ENCODE measurements around the gene FMN2.

FMN2 gene

DNA sequence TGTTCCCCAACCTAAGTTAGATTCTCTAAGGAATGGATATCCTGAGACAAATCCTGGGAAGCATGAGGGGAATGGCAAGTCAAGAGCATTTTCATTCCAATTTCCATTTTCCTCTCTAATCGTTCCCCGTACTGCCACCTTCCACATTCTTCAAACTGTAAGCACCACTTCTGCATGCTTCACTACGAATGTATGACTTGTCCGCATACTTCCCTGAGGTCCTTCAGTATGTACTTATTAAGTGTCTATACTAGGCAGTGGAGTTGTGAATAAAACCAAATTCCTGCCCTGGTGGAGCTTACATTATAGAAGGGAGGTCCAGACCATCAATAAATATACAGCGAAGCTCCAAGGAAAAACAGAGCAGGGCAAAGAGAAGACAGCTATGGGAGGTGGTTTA, 365.5 kb downstream of the FMN2 start:
- DNase-seq, result no peak

DNA sequence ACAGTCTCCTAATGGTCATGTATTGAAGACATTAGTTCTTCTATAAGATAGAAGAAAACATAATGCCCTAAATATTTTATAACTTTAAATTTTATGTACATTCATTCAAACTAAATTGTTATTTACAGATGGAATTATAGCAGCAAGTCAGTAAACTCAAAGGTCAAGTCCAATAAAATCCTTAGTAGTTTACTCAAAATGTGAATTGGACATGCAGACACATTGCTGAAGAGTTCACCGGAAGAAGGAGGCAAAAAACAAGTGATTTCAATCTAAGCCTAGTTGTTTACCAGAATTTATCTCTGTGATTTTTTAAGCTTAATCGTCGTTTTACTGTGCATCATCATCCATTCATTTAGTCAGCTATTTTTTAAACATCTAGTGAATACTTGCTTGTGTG, 370.6 kb downstream of the FMN2 start:
- no peak for DNase-seq

DNA sequence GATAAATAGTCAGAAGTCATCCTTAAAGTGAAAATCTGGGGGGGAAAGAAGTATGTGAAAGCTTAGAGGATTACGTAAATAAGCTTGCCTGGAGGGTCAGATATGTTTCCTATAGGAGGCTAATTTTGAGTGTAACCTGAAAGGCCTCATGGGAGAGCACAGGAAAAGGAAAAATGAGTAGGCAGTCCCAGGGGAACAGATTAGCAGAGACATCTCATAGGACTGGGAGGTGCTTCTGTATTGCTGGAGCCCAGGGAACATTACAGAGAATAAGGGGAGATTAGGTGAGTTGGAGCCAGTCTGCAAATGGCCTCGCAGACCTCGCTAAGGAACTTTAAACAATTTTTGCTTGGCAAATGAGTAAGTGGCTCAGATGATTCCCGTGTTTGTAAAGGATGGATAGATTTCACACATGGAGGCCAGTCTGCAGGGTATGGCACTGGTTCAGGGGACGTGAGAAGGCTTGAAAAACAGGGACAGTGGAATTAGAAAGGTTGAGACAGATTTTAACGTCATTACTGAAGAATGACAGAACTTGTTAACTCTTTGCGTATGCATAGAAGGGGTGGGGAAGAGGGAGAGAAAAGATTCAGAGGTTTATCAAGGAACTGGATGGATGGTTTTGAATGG, 371.2 kb downstream of the FMN2 start:
- DNase-seq, result no peak

DNA sequence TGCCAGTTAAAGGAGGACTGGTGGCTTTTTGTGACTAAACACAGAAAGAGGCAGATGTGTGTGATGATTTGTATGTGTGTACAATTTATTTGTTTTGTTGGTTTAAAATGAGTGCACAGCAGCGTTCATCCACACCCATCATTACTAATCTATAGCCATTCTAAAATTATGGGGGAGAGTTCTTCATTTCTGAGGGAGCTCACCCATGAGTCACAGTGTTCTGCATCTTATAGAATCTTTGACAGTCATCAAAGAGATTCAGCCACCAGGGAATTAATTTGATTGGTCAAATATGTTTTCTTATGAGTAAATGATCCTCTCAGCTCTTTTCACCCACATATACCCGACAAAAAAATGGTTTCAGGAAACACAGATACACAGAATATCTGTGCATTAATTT, 372.4 kb downstream of the FMN2 start:
- no peak for DNase-seq

DNA sequence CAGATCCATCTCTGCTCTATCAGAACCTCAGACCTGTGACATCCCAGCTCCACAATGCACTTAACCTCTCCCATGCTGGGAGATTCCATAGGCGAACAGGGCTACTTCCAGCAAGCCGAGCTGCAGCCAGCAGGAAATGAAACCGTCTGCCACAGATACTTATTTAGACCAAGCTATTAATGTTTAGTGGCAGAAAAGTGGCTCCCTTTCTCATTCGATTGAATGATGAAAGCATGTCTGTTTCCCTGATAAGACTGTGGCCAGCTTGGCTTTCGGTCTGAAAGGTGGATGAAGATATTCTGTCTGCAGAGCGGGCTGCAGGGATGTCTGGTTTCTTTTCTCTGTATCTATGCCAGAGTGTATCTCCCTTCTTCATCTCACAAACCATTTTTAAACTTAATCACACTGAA, 373.9 kb downstream of the FMN2 start:
- no peak for DNase-seq

DNA sequence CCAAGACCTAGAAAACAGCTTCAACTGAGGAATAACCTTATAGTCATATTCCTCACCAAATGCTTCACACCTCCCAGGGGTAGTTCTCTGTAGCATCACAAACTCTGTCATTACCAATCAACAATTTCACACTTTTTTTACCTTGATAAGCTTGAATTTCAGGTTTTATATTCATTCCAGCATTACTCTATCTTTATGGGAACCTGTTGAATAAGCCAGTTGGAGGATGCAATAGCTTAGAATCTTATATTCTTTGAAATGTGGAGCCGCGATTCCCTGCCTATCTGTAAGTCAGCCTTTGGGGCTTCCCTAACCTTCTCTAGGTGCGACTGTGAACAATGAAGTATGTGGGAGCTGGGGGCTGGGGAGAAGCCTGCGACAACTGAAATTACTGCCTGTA, 374.8 kb downstream of the FMN2 start:
- no peak for DNase-seq

DNA sequence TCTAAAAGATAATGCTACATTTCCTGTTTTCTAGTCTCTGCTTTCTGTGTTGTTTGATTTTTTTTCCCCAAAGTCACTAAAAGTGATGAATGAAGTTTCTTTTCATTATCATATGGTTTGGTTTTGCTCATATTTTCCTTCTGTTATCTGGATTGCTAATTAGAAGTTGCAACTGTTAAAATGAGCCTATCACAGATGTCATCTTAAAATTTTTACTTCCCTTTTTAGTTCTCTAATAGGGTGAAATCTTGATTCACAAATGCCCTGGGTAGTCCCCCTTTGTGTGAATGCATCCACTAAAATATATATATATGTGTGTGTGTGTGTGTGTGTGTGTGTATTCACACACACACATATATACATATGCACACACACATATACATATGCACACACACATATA, 376.2 kb downstream of the FMN2 start:
- DNase-seq, result no peak

DNA sequence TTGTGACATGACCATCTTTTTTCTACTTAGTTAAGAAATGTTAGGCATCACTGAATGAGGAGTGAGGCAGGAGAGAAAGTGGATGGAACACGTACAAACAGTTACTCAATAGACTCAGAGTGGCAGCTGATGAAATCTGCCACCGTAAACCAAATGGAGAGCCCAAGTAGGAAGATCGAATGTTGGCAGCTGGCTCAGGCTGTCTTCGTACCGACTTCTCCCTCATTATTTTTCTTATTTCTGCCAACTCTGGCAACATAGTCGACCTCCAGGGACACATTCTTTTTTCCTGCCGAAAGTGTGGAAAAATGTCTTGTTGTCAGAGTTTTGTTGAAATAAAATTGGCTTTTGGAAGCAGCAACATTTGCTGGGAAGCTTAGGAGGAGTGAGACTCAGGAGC, 377.0 kb downstream of the FMN2 start:
- no peak for DNase-seq

DNA sequence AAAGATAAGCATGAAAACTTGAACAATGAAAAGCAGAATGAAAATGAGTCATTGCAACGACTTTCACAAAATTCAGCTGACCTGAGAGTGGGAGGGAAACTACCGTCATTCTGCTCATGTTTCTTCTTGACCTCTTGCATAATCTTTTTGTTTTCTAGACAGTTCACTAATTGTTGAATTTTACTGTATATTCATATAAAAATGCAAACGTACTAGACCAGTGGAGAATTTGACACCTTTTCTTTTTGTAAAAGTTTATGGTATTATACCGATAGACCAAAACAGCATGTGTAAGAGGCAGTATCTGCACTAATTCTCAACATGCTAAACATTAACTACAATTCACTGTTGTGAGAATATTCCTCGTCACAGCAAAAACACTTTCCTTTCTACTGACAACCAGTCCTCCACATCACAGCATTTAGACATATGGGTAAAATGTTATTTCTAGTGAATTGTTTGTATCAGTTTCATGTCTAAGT, 382.5 kb downstream of the FMN2 start:
- DNase-seq, result no peak

DNA sequence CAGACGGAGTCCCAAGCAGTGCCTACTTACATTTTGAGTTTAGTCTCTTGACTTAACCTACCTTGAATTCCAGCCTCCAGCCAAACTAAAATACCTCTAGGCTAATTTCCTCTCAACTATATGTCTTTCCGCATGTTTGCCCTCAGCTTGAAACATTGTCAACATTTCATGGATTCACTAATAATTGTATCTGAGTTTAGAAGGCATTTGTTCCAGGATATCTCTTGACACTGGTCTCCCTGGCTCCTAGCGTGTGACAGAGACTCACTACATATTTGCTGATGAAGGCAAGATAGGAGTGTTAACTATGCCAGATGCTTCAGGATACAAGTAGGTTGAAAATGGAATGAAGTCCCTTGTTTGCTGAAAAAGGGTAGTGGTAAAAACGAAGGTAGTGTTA, 384.1 kb downstream of the FMN2 start:
- no peak for DNase-seq

DNA sequence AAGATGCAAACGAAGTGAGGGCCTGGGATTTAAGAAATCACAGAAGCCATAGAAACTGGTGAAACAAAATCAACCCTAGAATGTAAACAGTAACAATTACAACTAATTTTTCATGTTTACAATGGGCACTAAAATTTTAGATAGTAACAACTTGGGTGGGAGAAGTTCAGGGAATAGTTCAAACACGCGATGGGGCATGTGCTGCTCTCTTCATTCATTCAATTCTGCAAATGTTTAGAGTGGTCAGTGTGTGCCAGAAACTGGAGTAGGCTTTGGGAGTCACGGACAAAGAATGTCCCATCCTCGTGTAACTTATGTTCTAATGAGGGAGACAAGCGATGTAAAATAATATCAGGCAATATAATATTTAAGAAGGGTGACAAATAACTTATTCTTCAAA, 386.9 kb downstream of the FMN2 start:
- no peak for DNase-seq

DNA sequence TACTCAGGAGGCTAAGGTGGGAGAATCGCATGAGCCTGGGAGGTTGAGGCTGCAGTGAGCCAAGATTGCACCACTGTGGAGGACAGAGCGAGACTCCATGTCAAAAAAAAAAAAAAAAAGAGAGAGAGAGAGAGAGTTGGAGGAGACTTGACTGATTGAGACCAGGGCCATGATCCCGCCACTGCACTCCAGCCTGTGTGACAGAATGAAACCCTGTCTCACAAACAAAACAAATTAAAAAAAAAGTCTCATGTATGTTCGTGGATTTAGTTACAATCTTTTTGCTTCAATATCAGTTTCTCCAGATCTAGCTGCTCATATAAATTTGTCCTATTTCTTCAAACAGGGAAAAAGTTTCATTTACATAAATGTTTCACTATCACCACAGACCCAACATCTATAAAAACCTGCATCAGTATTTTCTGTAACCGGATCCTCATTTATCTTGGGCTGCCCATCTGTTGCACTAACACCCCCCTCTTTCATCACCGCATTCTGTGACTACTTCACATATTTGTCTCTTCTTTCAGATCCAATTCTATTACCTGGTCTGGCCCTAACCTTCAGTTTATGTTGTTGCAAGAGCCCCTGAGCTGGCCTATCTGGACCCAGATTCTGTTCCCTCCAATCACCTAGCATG, 393.2 kb downstream of the FMN2 start:
- no peak for DNase-seq

DNA sequence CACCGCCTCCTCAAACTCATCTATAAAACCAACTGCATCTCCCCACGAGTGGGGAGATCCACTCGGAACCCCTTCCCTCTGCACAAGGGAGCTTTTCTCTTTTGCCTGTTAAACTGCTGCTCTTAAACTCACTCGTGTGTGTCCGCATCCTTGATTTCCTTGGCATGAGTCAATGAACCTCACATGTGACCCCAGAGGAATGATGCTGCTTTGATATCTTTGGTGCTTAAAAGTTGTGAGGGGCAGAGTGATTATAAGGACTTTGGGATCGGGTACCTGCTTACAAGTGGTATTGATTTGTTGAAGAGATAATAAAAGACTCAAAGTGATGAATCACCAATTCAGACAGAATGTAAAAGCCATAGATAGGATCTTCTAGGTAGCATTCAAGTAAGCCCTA, 394.9 kb downstream of the FMN2 start:
- DNase-seq, result no peak

DNA sequence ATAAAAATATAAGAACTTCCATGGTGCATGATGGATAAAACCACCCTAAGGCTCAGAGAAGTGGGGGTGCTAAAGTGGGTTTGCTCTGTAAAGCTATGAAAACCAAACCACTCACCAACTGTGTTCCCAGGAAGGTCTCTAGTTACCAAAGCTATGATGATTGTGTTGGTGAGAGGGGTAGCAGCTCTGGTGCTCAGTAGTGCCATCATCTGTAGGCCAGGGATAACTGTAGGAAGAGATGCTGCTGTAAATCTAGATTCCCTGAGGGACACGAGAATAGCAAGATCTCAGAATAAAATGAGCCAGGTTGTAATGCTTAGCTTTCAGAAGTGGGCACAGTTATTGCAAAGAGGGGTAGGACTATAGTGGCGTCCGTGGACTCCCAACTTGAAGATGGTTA, 395.8 kb downstream of the FMN2 start:
- no peak for DNase-seq

DNA sequence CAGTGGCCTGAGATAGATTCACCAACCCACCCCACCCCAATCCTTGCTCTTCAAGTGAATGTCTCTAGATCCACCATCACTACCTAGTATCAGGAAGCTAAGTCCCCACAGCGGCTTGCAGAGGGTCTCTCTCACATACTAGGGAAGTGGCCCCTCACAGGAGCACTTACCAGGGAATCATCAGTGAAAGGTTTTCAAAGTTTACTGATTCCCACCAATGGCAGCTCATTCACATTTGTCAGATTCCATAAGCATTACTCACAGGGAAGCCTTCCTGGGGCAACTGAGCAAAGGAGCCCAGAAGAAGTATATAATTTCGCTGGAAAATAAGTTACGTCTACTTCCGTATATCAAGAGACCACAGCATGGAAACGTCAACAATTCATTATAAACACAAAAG, 399.5 kb downstream of the FMN2 start:
- DNase-seq, result no peak

DNA sequence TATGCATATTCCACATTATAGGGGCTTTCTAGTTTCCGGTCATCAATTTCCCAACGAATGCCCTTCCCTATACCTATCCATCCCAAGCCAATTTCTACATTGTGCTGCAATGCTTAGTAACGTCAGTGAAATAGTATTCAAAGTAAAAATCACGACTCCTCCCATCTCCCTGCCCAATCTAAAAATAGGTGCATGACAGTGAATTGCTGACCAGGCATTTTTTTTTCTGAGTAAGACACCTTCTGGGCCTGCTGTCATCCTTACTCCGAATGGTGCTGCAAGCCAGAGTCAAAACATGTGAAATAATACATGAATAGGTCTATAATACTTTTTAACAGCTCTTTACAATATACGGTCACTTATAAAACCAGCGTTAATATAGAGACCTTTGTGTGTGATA, 400.1 kb downstream of the FMN2 start:
- DNase-seq, result no peak

DNA sequence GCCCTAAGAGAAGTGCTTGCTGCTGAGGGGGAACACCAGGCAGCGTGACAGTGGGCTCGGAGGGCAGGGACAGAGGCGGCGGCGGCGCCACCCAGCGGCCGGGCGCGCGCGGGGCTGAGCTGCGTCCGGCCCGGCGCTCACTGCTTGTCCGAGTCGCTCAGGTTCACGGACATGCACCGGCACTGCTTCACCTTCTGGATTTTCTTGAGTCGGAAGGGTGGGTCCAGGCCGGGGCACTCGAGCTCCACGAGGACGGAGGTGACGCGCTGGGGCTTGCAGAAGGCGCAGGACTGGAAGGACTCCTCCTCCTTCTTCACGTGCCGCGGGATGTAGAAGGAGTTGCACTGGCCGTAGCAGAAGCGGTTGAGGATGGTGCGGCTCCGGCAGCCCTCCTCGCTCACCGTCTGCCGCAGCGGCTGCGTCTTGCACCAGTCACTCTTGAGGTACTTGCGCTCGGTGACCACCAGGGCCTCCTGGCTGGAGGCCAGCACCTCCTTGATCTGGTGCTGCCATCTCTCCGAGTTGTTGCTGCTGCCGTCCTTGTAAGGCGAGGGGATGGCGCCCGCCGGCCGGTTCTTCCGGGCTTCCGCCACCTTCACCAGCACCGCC, 401.3 kb downstream of the FMN2 start:
- DNase-seq, result no peak

DNA sequence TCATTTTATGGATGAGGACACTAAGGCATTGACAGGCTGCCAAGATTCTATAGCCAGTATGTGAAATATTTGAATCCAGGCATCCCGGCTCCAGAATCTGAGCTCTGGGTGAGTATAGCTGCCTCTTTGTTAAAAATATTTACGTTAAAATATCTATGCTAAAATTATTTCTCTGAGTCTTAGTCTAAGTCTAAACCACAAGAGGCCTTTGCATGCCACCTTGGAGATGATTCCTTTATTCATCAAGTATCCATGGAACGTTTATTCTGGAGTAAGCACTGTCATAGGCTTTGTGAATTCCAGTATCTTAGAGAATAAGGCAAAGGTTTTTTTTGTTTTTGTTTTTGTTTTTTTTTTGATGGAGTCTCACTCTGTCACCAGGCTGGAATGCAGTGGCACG, 403.9 kb downstream of the FMN2 start:
- DNase-seq, result no peak

DNA sequence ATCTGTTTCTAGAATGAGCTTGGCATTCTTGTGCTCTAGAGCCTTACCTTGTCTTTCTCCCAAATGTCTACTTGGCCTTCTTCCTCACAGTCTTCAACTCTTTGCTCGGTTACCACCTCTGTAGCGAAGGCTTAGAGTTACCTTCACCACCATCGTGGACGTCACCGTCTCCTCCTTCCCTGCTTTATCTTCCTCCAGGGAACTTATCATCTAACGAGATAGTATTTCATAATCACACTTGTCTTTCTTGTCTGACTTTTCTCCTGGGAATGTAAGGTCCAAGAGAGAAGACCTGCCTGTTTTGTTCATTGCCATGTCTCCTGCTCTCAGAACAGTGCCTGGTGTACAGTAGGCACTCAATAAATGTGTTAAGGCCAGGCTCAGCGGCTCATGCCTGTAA, 404.7 kb downstream of the FMN2 start:
- DNase-seq, result no peak

DNA sequence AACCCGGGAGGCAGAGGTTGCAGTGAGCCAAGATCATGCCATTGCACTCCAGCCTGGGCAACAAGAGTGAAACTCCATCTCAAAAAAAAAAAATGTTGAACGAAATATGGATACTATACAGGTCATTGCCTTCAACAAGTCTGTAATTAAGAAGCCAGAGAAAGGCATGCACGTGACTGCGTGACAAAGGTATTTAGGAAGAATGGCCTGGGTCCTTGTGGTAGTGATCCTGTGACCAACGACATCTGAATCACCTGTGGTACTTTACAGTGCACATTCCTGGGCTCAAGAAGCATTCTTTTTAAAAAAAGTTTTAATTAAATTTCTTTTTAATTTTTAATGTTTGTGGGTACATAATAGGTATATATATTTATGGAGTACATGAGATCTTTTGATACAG, 405.3 kb downstream of the FMN2 start:
- DNase-seq, result no peak

DNA sequence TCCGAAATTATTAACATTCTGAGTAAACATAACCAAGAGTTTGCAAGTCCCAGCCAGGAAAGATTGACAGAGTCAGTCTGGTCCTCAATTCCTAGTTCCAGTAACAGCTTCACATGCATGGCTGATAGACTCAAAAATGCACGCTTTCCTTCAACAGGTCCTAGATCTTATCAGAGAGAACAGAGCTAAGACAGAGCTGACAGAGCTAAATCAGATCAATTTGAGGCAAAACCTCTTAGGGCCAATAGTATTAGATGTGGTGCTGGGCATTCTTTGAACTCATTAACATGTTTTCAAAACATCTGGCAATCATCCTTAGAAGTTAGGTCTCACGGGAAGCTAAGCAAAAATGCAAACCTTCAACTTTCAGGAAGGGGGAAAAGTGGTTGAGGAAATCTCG, 406.2 kb downstream of the FMN2 start:
- no peak for DNase-seq

DNA sequence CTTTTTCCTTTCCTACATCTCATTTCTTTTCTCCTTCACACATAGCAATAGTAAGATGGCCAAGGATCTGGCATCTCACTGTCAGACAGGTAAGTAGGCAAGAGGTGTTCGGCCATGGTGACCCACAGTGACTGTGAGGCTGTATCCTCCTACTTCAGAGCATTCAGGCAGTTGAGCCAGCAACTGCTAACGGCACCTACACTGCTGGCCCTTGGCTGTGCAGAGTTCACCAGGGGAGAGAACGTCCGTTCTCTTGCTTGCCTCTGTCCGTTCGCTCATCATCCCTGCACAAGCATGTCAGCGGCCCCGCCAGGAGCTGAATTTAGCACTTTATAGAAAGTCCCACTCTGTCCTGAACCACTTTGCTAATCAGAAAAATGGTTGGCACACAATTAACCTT, 406.7 kb downstream of the FMN2 start:
- no peak for DNase-seq

DNA sequence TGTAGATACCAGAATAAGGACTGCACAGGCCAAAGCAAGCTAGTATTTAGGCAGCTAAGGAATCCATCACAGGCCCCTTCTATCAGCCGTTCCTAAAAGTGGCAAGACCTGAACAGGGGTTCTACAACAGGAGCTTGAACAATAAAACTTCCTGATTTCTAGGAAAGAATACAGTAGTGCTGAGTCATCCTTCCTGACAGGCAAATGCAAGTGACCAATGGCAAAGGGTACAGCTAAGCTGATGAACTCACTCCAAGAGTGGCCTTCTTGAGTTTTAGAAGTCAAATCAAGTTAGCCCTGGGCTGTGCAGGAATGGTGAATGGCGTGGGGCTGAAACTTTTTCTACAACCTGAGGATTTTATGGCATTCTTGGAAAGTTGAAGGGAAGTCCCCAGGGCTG, 407.3 kb downstream of the FMN2 start:
- DNase-seq, result no peak

DNA sequence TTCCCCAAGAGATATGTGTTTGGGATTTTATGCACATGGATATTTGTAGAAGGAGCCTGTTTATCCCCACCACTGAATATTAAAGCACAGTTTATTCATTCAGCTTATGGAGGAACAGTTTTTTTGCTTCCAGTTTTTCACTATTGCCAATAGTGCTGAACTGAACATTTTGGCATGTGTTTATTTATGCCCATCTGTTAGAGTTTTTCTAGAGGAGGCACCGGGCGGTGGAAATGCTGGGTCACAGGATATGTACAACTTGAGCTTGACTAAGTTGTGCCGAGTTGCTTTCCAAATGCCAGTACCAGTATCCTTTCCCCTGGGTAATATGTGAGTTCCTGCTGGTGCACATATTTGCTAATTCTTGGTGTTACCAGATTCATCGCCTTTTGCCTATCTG, 409.0 kb downstream of the FMN2 start:
- no peak for DNase-seq

DNA sequence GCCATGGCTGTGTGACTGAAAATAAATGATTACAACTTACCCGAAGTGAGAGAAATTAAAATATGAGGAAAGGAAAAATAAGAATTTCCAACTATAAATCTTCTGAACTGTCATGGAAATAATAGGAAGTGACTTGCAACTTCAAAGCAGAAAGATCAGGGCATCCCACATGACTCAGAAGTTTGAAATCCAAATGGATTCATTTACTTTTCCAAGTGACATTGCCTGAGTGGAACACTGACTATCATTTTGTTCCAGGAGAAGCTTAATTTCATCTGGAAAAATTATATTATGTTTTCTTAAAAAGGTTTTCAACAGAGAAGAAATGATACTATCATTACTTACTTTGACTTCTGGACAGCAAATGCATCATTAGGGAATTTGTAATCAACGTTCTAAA, 409.4 kb downstream of the FMN2 start:
- no peak for DNase-seq
